ENCODE results near the gene EIF3K. TPM values are rescaled to one million over a fixed set of nuclear protein-coding genes. Genes with fewer than 3 reads are reported as not detected.

EIF3K gene
- total and polyA plus RNA-seq, 10 of the 15 experiments (the other 5 are each of a cell fraction or from before 2014, with no cell fraction given) = 330 to 927 (median 436) TPM

DNA sequence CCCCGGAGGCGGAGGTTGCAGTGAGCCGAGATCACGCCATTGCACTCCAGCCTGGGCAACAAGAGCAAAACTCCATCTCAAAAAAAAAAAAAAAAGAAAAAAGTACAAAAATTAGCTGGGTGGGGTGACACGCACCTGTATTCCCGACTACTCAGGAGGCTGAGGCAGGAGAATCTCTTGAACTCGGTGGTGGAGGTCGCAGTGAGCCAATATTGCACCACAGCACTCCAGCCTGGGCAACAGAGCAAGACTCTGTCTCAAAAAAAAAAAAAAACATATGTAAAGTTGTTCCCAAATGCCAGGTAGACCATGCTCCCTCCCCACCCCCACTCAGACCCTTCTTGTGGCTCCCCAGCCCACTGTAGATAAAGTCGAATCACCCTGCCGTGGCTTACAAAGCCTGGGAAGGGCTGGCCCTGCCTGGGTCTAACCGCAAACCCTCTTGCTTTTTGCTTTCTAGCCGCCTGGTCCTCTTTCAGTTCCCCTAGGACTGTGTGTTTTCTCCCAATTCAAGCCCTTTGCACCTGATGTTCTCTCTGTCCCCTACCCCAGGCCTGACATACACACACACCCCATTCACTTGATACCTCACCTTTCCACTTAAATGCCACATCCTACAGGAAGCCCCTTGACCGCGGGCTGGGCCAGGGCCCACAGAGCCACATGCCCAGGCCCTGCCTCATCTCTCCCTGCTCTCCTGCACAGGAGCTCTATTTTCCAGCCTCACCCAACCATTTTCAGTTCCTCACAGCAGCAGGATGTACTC, 35.6 kb upstream of the EIF3K start (continued):
- TF ChIP-seq, protein P1, sequence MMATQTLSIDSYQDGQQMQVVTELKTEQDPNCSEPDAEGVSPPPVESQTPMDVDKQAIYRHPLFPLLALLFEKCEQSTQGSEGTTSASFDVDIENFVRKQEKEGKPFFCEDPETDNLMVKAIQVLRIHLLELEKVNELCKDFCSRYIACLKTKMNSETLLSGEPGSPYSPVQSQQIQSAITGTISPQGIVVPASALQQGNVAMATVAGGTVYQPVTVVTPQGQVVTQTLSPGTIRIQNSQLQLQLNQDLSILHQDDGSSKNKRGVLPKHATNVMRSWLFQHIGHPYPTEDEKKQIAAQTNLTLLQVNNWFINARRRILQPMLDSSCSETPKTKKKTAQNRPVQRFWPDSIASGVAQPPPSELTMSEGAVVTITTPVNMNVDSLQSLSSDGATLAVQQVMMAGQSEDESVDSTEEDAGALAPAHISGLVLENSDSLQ (IDR thresholded peaks at IDR 0.05) = no peak
- TF ChIP-seq, protein P2, sequence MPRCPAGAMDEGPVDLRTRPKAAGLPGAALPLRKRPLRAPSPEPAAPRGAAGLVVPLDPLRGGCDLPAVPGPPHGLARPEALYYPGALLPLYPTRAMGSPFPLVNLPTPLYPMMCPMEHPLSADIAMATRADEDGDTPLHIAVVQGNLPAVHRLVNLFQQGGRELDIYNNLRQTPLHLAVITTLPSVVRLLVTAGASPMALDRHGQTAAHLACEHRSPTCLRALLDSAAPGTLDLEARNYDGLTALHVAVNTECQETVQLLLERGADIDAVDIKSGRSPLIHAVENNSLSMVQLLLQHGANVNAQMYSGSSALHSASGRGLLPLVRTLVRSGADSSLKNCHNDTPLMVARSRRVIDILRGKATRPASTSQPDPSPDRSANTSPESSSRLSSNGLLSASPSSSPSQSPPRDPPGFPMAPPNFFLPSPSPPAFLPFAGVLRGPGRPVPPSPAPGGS (IDR thresholded peaks at IDR 0.05; ENCODE audit: borderline replicate concordance, insufficient read depth, low read depth, low read length, poor library complexity, severe bottlenecking) = no peak
- TF ChIP-seq EGR1 (IDR thresholded peaks at IDR 0.05; ENCODE audit: borderline replicate concordance in 1 of 2, low read depth in 2 of 2, low read length in 2 of 2) (no peak), TCF3 (IDR thresholded peaks at IDR 0.05; ENCODE audit: borderline replicate concordance, insufficient read depth, low read depth, low read length) (no peak), YBX1 (IDR thresholded peaks at IDR 0.05) (no peak), KLF5 (IDR thresholded peaks at IDR 0.05; ENCODE audit: partially characterized antibody) (no peak), ZBTB11 (CRISPR knock-in tag; IDR thresholded peaks at IDR 0.05) (no peak), RBBP5 (conservative IDR thresholded peaks at IDR 0.05) (no peak), ZNF622 (IDR thresholded peaks at IDR 0.05) (no peak), CHD4 (IDR thresholded peaks at IDR 0.05) (no peak), ZNF217 (IDR thresholded peaks at IDR 0.05) (peak; percentile 64; the same call in 1 of the 2 replicates), IRF4 (IDR thresholded peaks at IDR 0.05; ENCODE audit: low read depth, low read length) (peak; percentile 67), SIN3A (IDR thresholded peaks at IDR 0.05; ENCODE audit: low read depth, low read length) (no peak), EP300 (IDR thresholded peaks at IDR 0.05; ENCODE audit: borderline replicate concordance in 1 of 2, control insufficient read depth in 1 of 2, low read depth in 2 of 2, low read length in 2 of 2) (peak; percentile 47 to 51; a peak in 2 of 4 replicates), ATF7 (IDR thresholded peaks at IDR 0.05; ENCODE audit: low read depth) (peak; percentile 63), RCOR1 (conservative IDR thresholded peaks at IDR 0.05; ENCODE audit: low read depth, low read length) (no peak), POLR2AphosphoS2 (IDR thresholded peaks at IDR 0.05; ENCODE audit: low read depth, low read length) (no peak), KAT2A (conservative IDR thresholded peaks at IDR 0.05; ENCODE audit: control insufficient read depth, low read depth, low read length) (no peak)
- TF ChIP-seq, protein P3, sequence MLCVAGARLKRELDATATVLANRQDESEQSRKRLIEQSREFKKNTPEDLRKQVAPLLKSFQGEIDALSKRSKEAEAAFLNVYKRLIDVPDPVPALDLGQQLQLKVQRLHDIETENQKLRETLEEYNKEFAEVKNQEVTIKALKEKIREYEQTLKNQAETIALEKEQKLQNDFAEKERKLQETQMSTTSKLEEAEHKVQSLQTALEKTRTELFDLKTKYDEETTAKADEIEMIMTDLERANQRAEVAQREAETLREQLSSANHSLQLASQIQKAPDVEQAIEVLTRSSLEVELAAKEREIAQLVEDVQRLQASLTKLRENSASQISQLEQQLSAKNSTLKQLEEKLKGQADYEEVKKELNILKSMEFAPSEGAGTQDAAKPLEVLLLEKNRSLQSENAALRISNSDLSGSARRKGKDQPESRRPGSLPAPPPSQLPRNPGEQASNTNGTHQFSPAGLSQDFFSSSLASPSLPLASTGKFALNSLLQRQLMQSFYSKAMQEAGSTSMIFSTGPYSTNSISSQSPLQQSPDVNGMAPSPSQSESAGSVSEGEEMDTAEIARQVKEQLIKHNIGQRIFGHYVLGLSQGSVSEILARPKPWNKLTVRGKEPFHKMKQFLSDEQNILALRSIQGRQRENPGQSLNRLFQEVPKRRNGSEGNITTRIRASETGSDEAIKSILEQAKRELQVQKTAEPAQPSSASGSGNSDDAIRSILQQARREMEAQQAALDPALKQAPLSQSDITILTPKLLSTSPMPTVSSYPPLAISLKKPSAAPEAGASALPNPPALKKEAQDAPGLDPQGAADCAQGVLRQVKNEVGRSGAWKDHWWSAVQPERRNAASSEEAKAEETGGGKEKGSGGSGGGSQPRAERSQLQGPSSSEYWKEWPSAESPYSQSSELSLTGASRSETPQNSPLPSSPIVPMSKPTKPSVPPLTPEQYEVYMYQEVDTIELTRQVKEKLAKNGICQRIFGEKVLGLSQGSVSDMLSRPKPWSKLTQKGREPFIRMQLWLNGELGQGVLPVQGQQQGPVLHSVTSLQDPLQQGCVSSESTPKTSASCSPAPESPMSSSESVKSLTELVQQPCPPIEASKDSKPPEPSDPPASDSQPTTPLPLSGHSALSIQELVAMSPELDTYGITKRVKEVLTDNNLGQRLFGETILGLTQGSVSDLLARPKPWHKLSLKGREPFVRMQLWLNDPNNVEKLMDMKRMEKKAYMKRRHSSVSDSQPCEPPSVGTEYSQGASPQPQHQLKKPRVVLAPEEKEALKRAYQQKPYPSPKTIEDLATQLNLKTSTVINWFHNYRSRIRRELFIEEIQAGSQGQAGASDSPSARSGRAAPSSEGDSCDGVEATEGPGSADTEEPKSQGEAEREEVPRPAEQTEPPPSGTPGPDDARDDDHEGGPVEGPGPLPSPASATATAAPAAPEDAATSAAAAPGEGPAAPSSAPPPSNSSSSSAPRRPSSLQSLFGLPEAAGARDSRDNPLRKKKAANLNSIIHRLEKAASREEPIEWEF (IDR thresholded peaks at IDR 0.05; ENCODE audit: insufficient replicate concordance, low read depth, low read length) = no peak

All from GM12878 (cell line).